ENCODE data around the gene GOLGA2.

The GOLGA2 gene

GRCh38 chr9:128251732-128252100 lies 24.1 kb downstream of the GOLGA2 start:
- ChIA-PET CTCF (interaction anchor here (1.2 to 1.5 kb wide), 2 partner anchors 34 to 134 kb away, joined by 3 to 4 read pairs; no protein-coding TSS in a partner anchor), POLR2A (interaction anchor here (0.6 kb wide), 1 partner anchor 50 kb away, joined by 3 read pairs; no protein-coding TSS in a partner anchor)
- no peak overlapping the region for H3K4me3 ChIP-seq (ENCODE audit: low read depth, low read length)
- DNase-seq (ENCODE audit: low read depth, low spot score): no peak
- TF ChIP-seq CTCF (IDR thresholded peaks at IDR 0.05; ENCODE audit: insufficient read depth, low read length, missing control alignments): no peak

- ChIA-PET POLR2A (no interaction called here), CTCF (interaction anchor here (1.5 to 2.0 kb wide), 2 partner anchors 11 to 133 kb away, joined by 4 to 7 read pairs; no protein-coding TSS in a partner anchor)
- H3K4me3 ChIP-seq (ENCODE audit: low read depth, low read length): no peak overlapping the region
Observed at GRCh38 chr9:128250839-128251731, 24.7 kb downstream of the GOLGA2 start.

DNA sequence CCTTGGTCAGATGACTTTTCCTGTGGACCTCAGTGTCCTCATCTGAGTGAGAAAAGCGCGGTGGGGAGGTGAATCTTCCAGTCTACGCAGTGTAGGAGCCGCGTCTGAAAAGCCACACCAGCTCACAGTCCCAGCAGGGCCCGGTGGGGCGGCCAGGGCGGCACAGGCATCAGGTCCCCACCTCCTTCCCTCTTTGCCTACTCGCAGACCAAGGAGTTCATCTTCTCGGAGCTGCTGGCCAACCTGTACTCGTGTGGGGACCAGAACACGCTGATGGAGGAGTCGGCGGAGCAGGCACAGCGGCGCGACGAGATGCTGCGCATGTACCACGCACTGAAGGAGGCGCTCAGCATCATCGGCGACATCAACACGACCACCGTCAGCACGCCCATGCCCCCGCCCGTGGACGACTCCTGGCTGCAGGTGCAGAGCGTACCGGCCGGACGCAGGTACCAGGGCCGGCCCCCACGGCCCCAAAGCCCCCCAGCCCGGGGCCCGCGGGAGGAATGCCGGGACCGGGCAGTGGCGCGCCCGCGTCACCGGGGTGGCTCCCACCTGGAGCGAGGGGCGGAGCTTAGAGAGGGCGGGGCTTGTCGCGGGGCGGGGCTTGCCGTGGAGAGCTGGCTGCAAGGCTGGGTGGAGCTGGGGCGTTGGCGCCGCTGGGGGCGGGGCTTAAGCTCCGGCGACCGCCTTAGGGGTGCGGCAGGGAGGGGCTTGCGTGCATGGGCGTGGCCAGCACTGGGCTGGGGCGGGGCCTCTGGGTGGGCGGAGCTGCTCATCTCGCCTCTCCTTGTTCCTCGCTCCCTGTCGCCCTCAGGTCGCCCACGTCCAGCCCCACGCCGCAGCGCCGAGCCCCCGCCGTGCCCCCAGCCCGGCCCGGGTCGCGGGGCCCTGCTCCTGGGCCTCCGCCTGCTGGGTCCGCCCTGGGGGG lies 25.6 kb downstream of the GOLGA2 start:
- CTCF ChIA-PET: interaction anchor here (2.0 kb wide), 1 partner anchor 12 kb away, joined by 7 read pairs; no protein-coding TSS in a partner anchor
- no peak overlapping the region for H3K4me3 ChIP-seq (ENCODE audit: low read depth, low read length)
- no peak for TF ChIP-seq CTCF (IDR thresholded peaks at IDR 0.05; ENCODE audit: insufficient read depth, low read length, missing control alignments)
- no peak for DNase-seq (ENCODE audit: low read depth, low spot score)
- POLR2A ChIA-PET: no interaction called here

More at GRCh38 chr9:128250839-128251731, 24.7 kb downstream of the GOLGA2 start:
- no peak for TF ChIP-seq CTCF (IDR thresholded peaks at IDR 0.05; ENCODE audit: insufficient read depth, low read length, missing control alignments)
- no peak for DNase-seq (ENCODE audit: low read depth, low spot score)

GRCh38 chr9:128249558-128249907 lies 26.3 kb downstream of the GOLGA2 start:
- CTCF ChIA-PET: interaction anchor here (2.0 kb wide), 1 partner anchor 12 kb away, joined by 7 read pairs; no protein-coding TSS in a partner anchor
- H3K4me3 ChIP-seq (ENCODE audit: low read depth, low read length): no peak overlapping the region
- POLR2A ChIA-PET: no interaction called here

GRCh38 chr9:128247226-128247803 lies 28.5 kb downstream of the GOLGA2 start:
- DNase-seq (ENCODE audit: low read depth, low spot score): no peak
- ChIA-PET CTCF (interaction anchor here (1.0 to 2.6 kb wide), 2 partner anchors 8 to 57 kb away, joined by 3 to 37 read pairs; no protein-coding TSS in a partner anchor), POLR2A (no interaction called here)
- H3K4me3 ChIP-seq (ENCODE audit: low read depth, low read length): no peak overlapping the region
- TF ChIP-seq CTCF (IDR thresholded peaks at IDR 0.05; ENCODE audit: insufficient read depth, low read length, missing control alignments): no peak

More at GRCh38 chr9:128249558-128249907, 26.3 kb downstream of the GOLGA2 start:
- no peak for TF ChIP-seq CTCF (IDR thresholded peaks at IDR 0.05; ENCODE audit: insufficient read depth, low read length, missing control alignments)
- no peak for DNase-seq (ENCODE audit: low read depth, low spot score)

Measured in AG04449 (cell line).